Stimulated activated CD8-positive, alpha-beta memory T cell treated with anti-CD3 and anti-CD28 coated beads, Interleukin-12 subunit alpha, Interleukin-12 subunit beta, amount 100 ng/mL, for 1 hour (primary cell): ENCODE data around the gene FRMPD4.
"Not testable (repeated sequence)": the region's sequence is repeated elsewhere in the genome, so short reads cannot be mapped to it uniquely, and the experiment has no call there.

Source experiments
- DNase-seq: peaks from one replicate; pipeline ENCODE4 v3.0.0-alpha.2; 2020; ENCODE audit warnings: low read depth

Gene FRMPD4

DNA sequence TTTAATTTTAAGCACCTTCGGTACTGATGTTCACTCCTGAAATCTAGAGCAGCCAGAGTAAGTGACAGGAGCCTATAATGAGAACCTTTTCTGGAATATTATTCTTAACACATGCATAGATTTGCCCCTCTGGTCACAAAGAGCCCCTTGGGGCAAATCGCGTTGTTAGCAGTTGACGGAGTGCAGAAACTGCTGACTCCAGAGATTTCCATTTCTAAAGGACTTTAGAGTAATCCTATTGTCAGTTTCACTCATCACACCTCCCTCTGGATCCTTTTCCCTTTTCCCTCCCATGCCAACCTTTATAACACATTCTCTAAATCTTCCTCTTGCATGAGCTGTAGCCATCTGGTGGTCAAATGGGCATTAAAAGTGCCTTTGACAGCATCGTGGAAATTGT, 388.0 kb downstream of the FRMPD4 start:
- no peak for DNase-seq

GRCh38 chrX:12538096-12538495, 399.8 kb downstream of the FRMPD4 start:
- not testable (repeated sequence) for DNase-seq

- DNase-seq, result not testable (repeated sequence)
Observed at GRCh38 chrX:12542251-12542650, 404.0 kb downstream of the FRMPD4 start.

- DNase-seq, result no peak
Observed at GRCh38 chrX:12548341-12548740, 410.1 kb downstream of the FRMPD4 start.

- DNase-seq, result no peak
Observed at GRCh38 chrX:12548746-12549145, 410.5 kb downstream of the FRMPD4 start.

GRCh38 chrX:12554206-12554605, 415.9 kb downstream of the FRMPD4 start:
- DNase-seq, result no peak

DNA sequence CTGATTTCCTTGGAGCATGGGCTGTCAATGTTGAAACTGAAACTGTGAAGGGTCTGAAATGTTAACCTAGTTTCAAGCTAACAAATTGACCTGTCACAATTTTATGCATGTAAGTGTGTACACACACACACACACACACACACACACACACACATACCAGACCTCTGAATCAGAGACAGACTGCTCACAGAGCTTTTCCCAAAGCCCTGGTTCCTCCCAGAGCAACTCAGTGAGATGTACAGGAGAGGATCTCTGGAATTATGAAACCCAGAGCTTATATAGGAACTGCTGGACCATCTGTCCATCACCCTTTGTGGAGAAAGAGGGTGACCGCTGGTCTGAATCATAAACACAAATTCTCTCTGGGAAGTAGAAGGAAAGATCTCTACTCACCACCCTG, 424.8 kb downstream of the FRMPD4 start:
- DNase-seq, result no peak

DNA sequence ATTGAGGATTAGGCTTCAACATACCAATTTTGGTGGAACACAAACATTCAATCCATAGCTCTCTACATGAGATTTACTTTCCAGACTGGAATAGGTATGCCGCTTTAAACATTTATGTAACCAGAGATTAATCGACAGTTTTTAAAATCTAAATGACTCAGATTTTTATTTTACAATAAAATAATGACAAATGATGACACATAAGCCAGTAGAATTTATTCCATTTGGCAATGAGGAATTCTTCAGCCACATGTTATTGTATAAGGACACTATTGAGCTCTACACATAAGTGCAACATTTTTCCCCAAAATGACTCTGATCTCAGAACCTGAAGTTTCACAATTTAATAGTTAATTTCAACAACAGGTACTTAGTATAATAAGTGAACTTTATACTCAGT, 425.9 kb downstream of the FRMPD4 start:
- no peak for DNase-seq

DNA sequence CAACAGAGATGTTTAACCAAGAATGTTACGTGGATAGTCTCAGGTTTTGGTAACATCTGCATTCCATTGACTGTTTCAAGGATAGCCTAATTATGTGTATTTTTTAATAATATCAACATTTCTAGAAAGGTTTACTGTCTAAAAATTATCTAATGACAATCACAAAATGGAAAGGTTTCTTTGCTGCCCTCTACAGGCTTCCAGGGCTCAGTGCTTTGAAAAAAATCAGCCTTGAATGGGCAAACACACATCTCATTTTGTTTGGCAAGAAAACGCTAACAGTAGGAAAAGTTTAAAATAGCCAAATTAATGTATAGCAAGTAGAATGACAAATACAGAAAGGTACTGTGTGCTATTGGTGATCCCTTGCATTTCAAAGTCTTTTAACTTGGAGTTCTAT, 429.6 kb downstream of the FRMPD4 start:
- DNase-seq, result no peak

GRCh38 chrX:12570859-12571501, 432.7 kb downstream of the FRMPD4 start:
- DNase-seq, result no peak

DNA sequence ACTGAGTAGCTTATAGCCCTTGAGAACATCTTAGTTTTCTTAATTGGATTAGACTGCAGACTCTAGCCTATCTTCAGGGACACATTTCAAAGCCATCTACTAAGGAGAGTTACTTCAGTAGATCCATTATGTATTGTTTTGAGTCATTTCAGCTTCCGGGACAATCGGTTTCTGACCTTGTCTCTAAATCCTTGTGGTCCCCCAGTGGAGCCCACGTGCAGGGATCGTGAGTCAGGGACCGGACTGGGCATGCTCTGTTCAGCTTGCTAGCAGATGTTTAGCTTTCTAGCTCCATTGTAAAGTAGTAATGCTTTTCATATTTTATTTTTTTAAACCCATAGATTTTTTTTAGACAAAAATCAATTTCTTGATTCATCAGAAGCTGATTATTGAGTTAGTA, 441.0 kb downstream of the FRMPD4 start:
- DNase-seq, result no peak

GRCh38 chrX:12580548-12580947, 442.3 kb downstream of the FRMPD4 start:
- no peak for DNase-seq

GRCh38 chrX:12581546-12581945, 443.3 kb downstream of the FRMPD4 start:
- DNase-seq, result no peak

DNA sequence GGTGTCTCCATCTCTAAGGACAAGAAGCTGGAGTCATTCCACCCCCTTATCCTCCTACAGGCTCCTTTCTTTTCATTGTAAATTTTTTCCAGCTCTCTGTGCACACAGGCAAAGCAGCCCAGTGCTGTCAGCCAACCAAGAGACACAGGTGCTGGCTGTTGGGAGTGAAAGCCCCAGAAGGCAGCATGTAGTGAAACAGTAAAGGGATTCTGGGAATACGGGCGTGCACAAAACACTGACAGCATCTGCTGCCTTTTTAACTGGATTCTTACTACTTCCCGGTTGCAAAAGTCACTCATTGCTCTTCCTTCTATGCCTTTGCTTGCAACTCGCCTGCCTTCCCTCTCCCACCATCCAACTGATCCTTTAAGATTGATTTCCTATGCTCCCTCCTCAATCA, 444.4 kb downstream of the FRMPD4 start:
- DNase-seq, result no peak

DNA sequence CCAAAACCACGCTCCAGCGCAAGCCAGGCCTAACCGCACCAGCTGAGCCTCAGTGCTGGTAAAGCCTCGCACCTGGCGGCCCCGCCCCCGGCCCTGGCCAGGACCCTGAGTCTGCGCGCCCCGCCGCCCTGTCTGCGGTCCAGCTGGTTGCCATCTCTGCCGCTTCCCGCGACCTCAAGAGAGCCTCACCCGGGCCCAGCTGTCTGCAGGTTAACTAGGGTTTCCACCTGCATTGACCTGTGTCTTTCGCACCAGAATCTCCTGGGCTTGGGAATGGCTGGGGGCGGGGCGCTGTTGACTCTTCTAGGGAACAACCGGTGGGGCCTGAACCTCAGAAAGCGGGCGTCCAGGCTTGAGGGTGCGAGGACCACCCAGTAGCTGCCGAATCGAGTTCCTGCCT, 445.3 kb downstream of the FRMPD4 start:
- DNase-seq, result no peak

DNA sequence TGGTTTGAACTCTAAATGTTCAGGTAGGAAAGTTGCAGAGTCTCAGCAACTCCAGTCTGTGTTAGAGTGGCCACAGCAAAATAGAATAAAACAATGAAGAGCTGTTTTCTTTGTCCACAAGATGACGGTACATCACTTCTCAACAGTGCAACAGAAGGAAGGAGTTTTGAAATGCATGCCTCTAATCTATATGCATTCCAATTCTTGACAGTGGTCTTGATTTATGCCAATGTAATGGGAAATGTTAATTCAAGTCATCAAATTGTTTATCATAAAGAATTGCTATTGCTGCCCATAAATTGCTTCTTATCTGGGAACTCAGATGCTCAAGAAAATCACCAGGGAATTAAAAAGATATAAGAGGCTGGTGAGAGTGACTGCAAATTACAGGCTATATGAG, 457.4 kb downstream of the FRMPD4 start:
- no peak for DNase-seq

DNA sequence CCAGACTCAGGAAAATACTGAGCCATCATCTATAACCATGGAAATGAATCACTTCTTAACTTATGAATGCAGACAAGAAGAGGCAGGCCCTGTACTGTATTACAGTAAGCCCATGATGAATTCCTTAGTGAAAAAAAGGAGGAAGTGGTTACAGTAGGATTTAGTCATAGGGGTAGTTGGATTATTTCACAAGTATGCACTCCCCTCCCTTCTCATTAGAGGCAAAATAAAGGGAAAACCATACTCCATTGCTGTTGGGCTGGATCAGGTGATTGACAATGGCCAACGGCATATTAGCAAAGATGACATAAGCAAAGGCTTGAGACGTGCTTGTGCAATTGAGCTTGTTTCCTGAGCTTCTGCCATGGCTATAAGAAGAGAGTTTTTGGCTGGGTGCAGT, 471.8 kb downstream of the FRMPD4 start:
- no peak for DNase-seq

DNA sequence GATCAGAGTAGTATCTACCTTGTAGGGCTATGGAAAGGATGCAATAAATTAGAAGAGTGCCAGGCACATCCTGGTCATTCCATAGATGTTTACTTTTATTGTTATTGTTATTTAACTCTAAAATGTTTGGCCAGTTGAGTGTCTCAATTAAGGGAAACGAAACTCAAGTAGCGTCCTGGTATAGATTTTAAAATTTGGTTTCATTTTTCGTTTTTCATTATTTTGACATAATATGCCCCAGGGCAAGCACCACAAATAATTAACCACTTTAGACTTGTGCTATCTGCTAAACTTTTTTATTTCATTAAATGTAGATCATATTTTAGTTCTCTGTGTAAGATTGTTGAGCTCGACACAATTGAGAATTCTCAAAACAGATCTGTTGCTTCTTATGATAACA, 473.2 kb downstream of the FRMPD4 start:
- no peak for DNase-seq

- no peak for DNase-seq
Observed at GRCh38 chrX:12614266-12614665, 476.0 kb downstream of the FRMPD4 start.

DNA sequence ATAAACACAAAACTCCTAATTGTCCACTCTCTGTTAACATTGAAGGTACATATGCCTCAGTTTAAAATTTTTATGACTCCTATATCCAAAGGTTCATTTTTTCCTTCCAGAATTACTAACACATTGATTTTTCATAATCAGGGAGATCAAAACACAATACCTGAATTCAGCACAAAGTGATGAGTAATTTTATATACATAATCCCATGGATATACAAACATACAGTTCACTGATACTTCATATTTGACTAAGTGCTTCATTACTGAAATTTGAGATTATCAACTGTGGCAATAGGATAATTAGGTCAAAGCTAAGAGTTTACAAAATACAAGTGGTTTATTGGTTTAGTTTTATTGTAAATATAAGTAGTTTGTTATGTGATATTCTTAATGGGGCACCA, 476.8 kb downstream of the FRMPD4 start:
- no peak for DNase-seq

DNA sequence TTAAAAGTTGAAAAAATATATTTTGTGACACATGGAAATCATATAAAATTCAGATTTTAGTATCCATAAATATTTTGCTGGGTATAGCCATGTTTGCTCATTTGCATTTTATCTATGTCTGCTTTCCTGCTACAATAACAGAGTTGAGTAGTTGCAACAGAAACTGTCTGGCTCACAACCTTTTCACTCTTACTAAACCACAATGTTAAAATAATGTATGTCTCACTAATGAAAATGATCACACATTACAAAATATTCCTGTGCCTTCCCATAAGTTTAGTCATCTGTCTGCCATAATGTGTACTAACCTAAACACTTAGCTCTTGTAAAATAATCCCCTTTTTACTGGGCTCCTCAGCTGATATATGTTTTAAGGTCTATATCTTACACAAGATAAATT, 479.0 kb downstream of the FRMPD4 start:
- DNase-seq, result no peak

GRCh38 chrX:12647230-12647629, 509.0 kb downstream of the FRMPD4 start:
- no peak for DNase-seq

GRCh38 chrX:12648995-12649394, 510.7 kb downstream of the FRMPD4 start:
- no peak for DNase-seq

GRCh38 chrX:12657433-12657832, 519.2 kb downstream of the FRMPD4 start:
- DNase-seq, result no peak

- DNase-seq, result no peak
Observed at GRCh38 chrX:12657881-12658280, 519.6 kb downstream of the FRMPD4 start.
